C4-2B (cell line): Measurements from ENCODE around the gene CNP.

Source experiments
- CTCF ChIP-seq: fragments of 450-650 bp; conservative IDR thresholded peaks from 2 replicates; pipeline ENCODE4 v1.5.1; 2017; ENCODE audit warnings: mild to moderate bottlenecking
- ZFX ChIP-seq: fragments of 450-650 bp; IDR thresholded peaks from 2 replicates; pipeline ENCODE4 v1.6.1; 2017

- TF ChIP-seq CTCF (no peak; the same call in none of the 2 replicates), ZFX (no peak)
Observed at GRCh38 chr17:42025191-42025579, 58.6 kb downstream of the CNP start.
